Lower leg skin (tissue), 4 donors: ENCODE measurements around the gene P2RX1. TPM values are rescaled to one million over a fixed set of nuclear protein-coding genes. Genes with fewer than 3 reads are reported as not detected.
A peak's percentile ranks its signal among the peaks of the same experiment; 100 is the strongest.

ENCODE experiments used
- DNase-seq, 2 donors: peaks; one replicate each; pipeline ENCODE4 v3.0.0-alpha.2; 2019; ENCODE audit warnings: low spot score in 2 of 2
- H3K4me3 ChIP-seq: fragments of 200-600 bp; sonication (generic); 2 replicates; pipeline ENCODE4 v1.5.1; 2017; ENCODE audit warnings: mild to moderate bottlenecking, low read depth; ENCODE audit not compliant: poor library complexity, severe bottlenecking
- CTCF ChIP-seq, 3 donors: fragments of 450-650 bp; IDR thresholded peaks; one replicate each; pipeline ENCODE4 v1.5.1; 2016; ENCODE audit warnings: antibody characterized with exemption in 3 of 3, mild to moderate bottlenecking in 3 of 3, moderate library complexity in 2 of 3
- POLR2A ChIP-seq, 2 donors: fragments of 450-650 bp; IDR thresholded peaks; one replicate each; pipeline ENCODE4 v1.6.1; 2016 to 2017; ENCODE audit warnings: antibody characterized with exemption in 2 of 2, mild to moderate bottlenecking in 1 of 2, moderate library complexity in 1 of 2
- WGBS, 2 donors: methylation state at CpG; one replicate each; pipeline ENCODE4 v1.1.5; 2018; 5-methylcytosine and 5-hydroxymethylcytosine counted together
- intact Hi-C: fragments of 100-400 bp; cut with DNase I; formaldehyde crosslinking; loops from one replicate; pipeline ENCODE4 v1.15.0; 2023; ENCODE audit warnings: low total_unique reads
- total RNA-seq, 4 donors: library from RNA; depleted of rRNA; stranded (reverse); fragments of >200 nt; gene quantifications; one replicate each; pipeline ENCODE4 v1.1.0, GENCODE V29; 2016

The P2RX1 gene
- total RNA-seq, 4 donors from 2014 or later: 0.56 to 5.0 (median 1.0) TPM

GRCh38 chr17:3943240-3943891 is 27.1 kb upstream of the P2RX1 start:
- intact Hi-C loops: no loop called here
- WGBS, 2 donors: 71 to 76% methylated on average over 23 of the region's 23 CpGs
- no peak overlapping the region for H3K4me3 ChIP-seq
- DNase-seq: no peak
- no peak for TF ChIP-seq POLR2A (IDR thresholded peaks at IDR 0.05)
- TF ChIP-seq CTCF (IDR thresholded peaks at IDR 0.05): no peak

- WGBS, 2 donors: 92 to 93% methylated on average over 38 to 46 of the region's 48 CpGs
- intact Hi-C loops: no loop called here
- TF ChIP-seq POLR2A (IDR thresholded peaks at IDR 0.05) (no peak), CTCF (IDR thresholded peaks at IDR 0.05) (no peak)
- no peak for DNase-seq
- H3K4me3 ChIP-seq: no peak overlapping the region
Measured at GRCh38 chr17:3940965-3941698, 24.9 kb upstream of the P2RX1 start.

GRCh38 chr17:3937359-3937758 is 21.1 kb upstream of the P2RX1 start:
- WGBS, 2 donors: 95 to 98% methylated on average over 17 of the region's 17 CpGs
- DNase-seq: no peak
- no peak overlapping the region for H3K4me3 ChIP-seq
- TF ChIP-seq POLR2A (IDR thresholded peaks at IDR 0.05): no peak
- TF ChIP-seq CTCF (IDR thresholded peaks at IDR 0.05): no peak
- intact Hi-C loops: no loop called here

- no peak overlapping the region for H3K4me3 ChIP-seq
- WGBS, 2 donors: 83 to 96% methylated on average over 7 to 9 of the region's 9 CpGs
- no peak for TF ChIP-seq CTCF (IDR thresholded peaks at IDR 0.05)
- TF ChIP-seq POLR2A (IDR thresholded peaks at IDR 0.05): no peak
- intact Hi-C loops: no loop called here
- no peak for DNase-seq
Measured at GRCh38 chr17:3935825-3936355, 19.6 kb upstream of the P2RX1 start.

GRCh38 chr17:3935140-3935542 is 18.9 kb upstream of the P2RX1 start:
- WGBS, 2 donors: 32 to 34% methylated on average over 10 of the region's 10 CpGs
- DNase-seq: peak in 1 of 2 donors; percentile 36
- no peak for TF ChIP-seq POLR2A (IDR thresholded peaks at IDR 0.05)
- no peak for TF ChIP-seq CTCF (IDR thresholded peaks at IDR 0.05)
- H3K4me3 ChIP-seq: no peak overlapping the region
- intact Hi-C loops: no loop called here
